ENCODE measurements around the gene IQCE.
"Not testable (repeated sequence)": the region's sequence is repeated elsewhere in the genome, so short reads cannot be mapped to it uniquely, and the experiment has no call there.

The IQCE gene

GRCh38 chr7:2577914-2578680, 19.3 kb downstream of the IQCE start:
- Histone ChIP-seq H3K4me3 (ENCODE audit: low read length) (no peak overlapping the region), H3K9ac (ENCODE audit: low read length) (no peak overlapping the region), H3K9me3 (ENCODE audit: control insufficient read depth, low read depth, low read length) (no peaks in the 10 kb centered on the region), H3K27ac (ENCODE audit: low read length) (no peak overlapping the region), H3K27me3 (ENCODE audit: control insufficient read depth, insufficient read depth, low read length) (no peaks in the 10 kb centered on the region), H3K4me1 (ENCODE audit: control insufficient read depth, low read depth, low read length) (no peaks in the 10 kb centered on the region), H3K36me3 (ENCODE audit: control insufficient read depth, low read depth, low read length) (no peaks in the 10 kb centered on the region)

GRCh38 chr7:2580636-2581035, 21.9 kb downstream of the IQCE start:
- H3K4me1 ChIP-seq (ENCODE audit: control insufficient read depth, low read depth, low read length) = no peaks in the 10 kb centered on the region
- no peak overlapping the region for H3K27ac ChIP-seq (ENCODE audit: low read length)
- no peaks in the 10 kb centered on the region for H3K27me3 ChIP-seq (ENCODE audit: control insufficient read depth, insufficient read depth, low read length)
- H3K9ac ChIP-seq (ENCODE audit: low read length) = no peak overlapping the region
- no peaks in the 10 kb centered on the region for H3K36me3 ChIP-seq (ENCODE audit: control insufficient read depth, low read depth, low read length)
- no peak overlapping the region for H3K4me3 ChIP-seq (ENCODE audit: low read length)
- H3K9me3 ChIP-seq (ENCODE audit: control insufficient read depth, low read depth, low read length) = no peaks in the 10 kb centered on the region

GRCh38 chr7:2582006-2582735, 23.4 kb downstream of the IQCE start:
- no peaks in the 10 kb centered on the region for H3K4me1 ChIP-seq (ENCODE audit: control insufficient read depth, low read depth, low read length)
- no peak overlapping the region for H3K27ac ChIP-seq (ENCODE audit: low read length)
- H3K36me3 ChIP-seq (ENCODE audit: control insufficient read depth, low read depth, low read length) = no peaks in the 10 kb centered on the region

GRCh38 chr7:2583798-2584580, 25.2 kb downstream of the IQCE start:
- no peaks in the 10 kb centered on the region for H3K27me3 ChIP-seq (ENCODE audit: control insufficient read depth, insufficient read depth, low read length)
- no peak overlapping the region for H3K4me3 ChIP-seq (ENCODE audit: low read length)
- no peaks in the 10 kb centered on the region for H3K4me1 ChIP-seq (ENCODE audit: control insufficient read depth, low read depth, low read length)
- H3K9ac ChIP-seq (ENCODE audit: low read length) = no peak overlapping the region
- no peaks in the 10 kb centered on the region for H3K36me3 ChIP-seq (ENCODE audit: control insufficient read depth, low read depth, low read length)
- H3K9me3 ChIP-seq (ENCODE audit: control insufficient read depth, low read depth, low read length) = no peaks in the 10 kb centered on the region
- no peak overlapping the region for H3K27ac ChIP-seq (ENCODE audit: low read length)

More at GRCh38 chr7:2582006-2582735, 23.4 kb downstream of the IQCE start:
- Histone ChIP-seq H3K9me3 (ENCODE audit: control insufficient read depth, low read depth, low read length) (no peaks in the 10 kb centered on the region), H3K27me3 (ENCODE audit: control insufficient read depth, insufficient read depth, low read length) (no peaks in the 10 kb centered on the region), H3K4me3 (ENCODE audit: low read length) (no peak overlapping the region), H3K9ac (ENCODE audit: low read length) (no peak overlapping the region)

GRCh38 chr7:2585446-2585845, 26.7 kb downstream of the IQCE start:
- Histone ChIP-seq H3K9me3 (ENCODE audit: control insufficient read depth, low read depth, low read length) (no peaks in the 10 kb centered on the region), H3K9ac (ENCODE audit: low read length) (no peak overlapping the region), H3K4me1 (ENCODE audit: control insufficient read depth, low read depth, low read length) (no peaks in the 10 kb centered on the region), H3K36me3 (ENCODE audit: control insufficient read depth, low read depth, low read length) (no peaks in the 10 kb centered on the region), H3K27ac (ENCODE audit: low read length) (no peak overlapping the region), H3K4me3 (ENCODE audit: low read length) (no peak overlapping the region), H3K27me3 (ENCODE audit: control insufficient read depth, insufficient read depth, low read length) (no peaks in the 10 kb centered on the region)

- Histone ChIP-seq H3K9me3 (ENCODE audit: control insufficient read depth, low read depth, low read length) (no peaks in the 10 kb centered on the region), H3K36me3 (ENCODE audit: control insufficient read depth, low read depth, low read length) (no peaks in the 10 kb centered on the region), H3K27me3 (ENCODE audit: control insufficient read depth, insufficient read depth, low read length) (no peaks in the 10 kb centered on the region), H3K27ac (ENCODE audit: low read length) (no peak overlapping the region), H3K4me3 (ENCODE audit: low read length) (no peak overlapping the region), H3K4me1 (ENCODE audit: control insufficient read depth, low read depth, low read length) (no peaks in the 10 kb centered on the region), H3K9ac (ENCODE audit: low read length) (no peak overlapping the region)
These were observed 27.7 kb downstream of the IQCE start for GRCh38 chr7:2586326-2587020.

GRCh38 chr7:2587134-2587533, 28.4 kb downstream of the IQCE start:
- no peak overlapping the region for H3K9ac ChIP-seq (ENCODE audit: low read length)
- H3K36me3 ChIP-seq (ENCODE audit: control insufficient read depth, low read depth, low read length) = no peaks in the 10 kb centered on the region

GRCh38 chr7:2587778-2588177, 29.0 kb downstream of the IQCE start:
- no peaks in the 10 kb centered on the region for H3K9me3 ChIP-seq (ENCODE audit: control insufficient read depth, low read depth, low read length)
- no peaks in the 10 kb centered on the region for H3K4me1 ChIP-seq (ENCODE audit: control insufficient read depth, low read depth, low read length)
- H3K27ac ChIP-seq (ENCODE audit: low read length) = no peak overlapping the region
- no peak overlapping the region for H3K9ac ChIP-seq (ENCODE audit: low read length)
- H3K27me3 ChIP-seq (ENCODE audit: control insufficient read depth, insufficient read depth, low read length) = no peaks in the 10 kb centered on the region
- no peaks in the 10 kb centered on the region for H3K36me3 ChIP-seq (ENCODE audit: control insufficient read depth, low read depth, low read length)
- no peak overlapping the region for H3K4me3 ChIP-seq (ENCODE audit: low read length)

More at GRCh38 chr7:2587134-2587533, 28.4 kb downstream of the IQCE start:
- Histone ChIP-seq H3K4me1 (ENCODE audit: control insufficient read depth, low read depth, low read length) (no peaks in the 10 kb centered on the region), H3K9me3 (ENCODE audit: control insufficient read depth, low read depth, low read length) (no peaks in the 10 kb centered on the region), H3K27ac (ENCODE audit: low read length) (no peak overlapping the region), H3K27me3 (ENCODE audit: control insufficient read depth, insufficient read depth, low read length) (no peaks in the 10 kb centered on the region), H3K4me3 (ENCODE audit: low read length) (no peak overlapping the region)

GRCh38 chr7:2589341-2589740, 30.6 kb downstream of the IQCE start:
- Histone ChIP-seq H3K27me3 (ENCODE audit: control insufficient read depth, insufficient read depth, low read length) (no peaks in the 10 kb centered on the region), H3K36me3 (ENCODE audit: control insufficient read depth, low read depth, low read length) (no peaks in the 10 kb centered on the region), H3K27ac (ENCODE audit: low read length) (no peak overlapping the region), H3K4me3 (ENCODE audit: low read length) (no peak overlapping the region), H3K4me1 (ENCODE audit: control insufficient read depth, low read depth, low read length) (no peaks in the 10 kb centered on the region), H3K9ac (ENCODE audit: low read length) (no peak overlapping the region), H3K9me3 (ENCODE audit: control insufficient read depth, low read depth, low read length) (no peaks in the 10 kb centered on the region)

- not testable (repeated sequence) for H3K9ac ChIP-seq (ENCODE audit: low read length); H3K36me3 ChIP-seq (ENCODE audit: control insufficient read depth, low read depth, low read length); H3K4me3 ChIP-seq (ENCODE audit: low read length)
These were observed 31.2 kb downstream of the IQCE start for GRCh38 chr7:2589941-2590340.

GRCh38 chr7:2592375-2592865, 33.6 kb downstream of the IQCE start:
- Histone ChIP-seq H3K9ac (ENCODE audit: low read length) (no peak overlapping the region), H3K9me3 (ENCODE audit: control insufficient read depth, low read depth, low read length) (no peaks in the 10 kb centered on the region), H3K4me3 (ENCODE audit: low read length) (no peak overlapping the region), H3K27me3 (ENCODE audit: control insufficient read depth, insufficient read depth, low read length) (no peaks in the 10 kb centered on the region), H3K4me1 (ENCODE audit: control insufficient read depth, low read depth, low read length) (no peaks in the 10 kb centered on the region), H3K27ac (ENCODE audit: low read length) (no peak overlapping the region), H3K36me3 (ENCODE audit: control insufficient read depth, low read depth, low read length) (no peaks in the 10 kb centered on the region)

More at GRCh38 chr7:2589941-2590340, 31.2 kb downstream of the IQCE start:
- not testable (repeated sequence) for H3K4me1 ChIP-seq (ENCODE audit: control insufficient read depth, low read depth, low read length); H3K27ac ChIP-seq (ENCODE audit: low read length); H3K9me3 ChIP-seq (ENCODE audit: control insufficient read depth, low read depth, low read length); H3K27me3 ChIP-seq (ENCODE audit: control insufficient read depth, insufficient read depth, low read length)

Data from iPS-18a (cell line).